ENCODE data around the gene KRTAP9-8.
"Not testable (repeated sequence)": the region's sequence is repeated elsewhere in the genome, so short reads cannot be mapped to it uniquely, and the experiment has no call there.

Gene KRTAP9-8

GRCh38 chr17:41255381-41256290 is 17.8 kb downstream of the KRTAP9-8 start, which contains the start of gene KRTAP9-9:
KRTAP9-9 (plus strand) TSS chr17:41255384.
- not testable (repeated sequence) for DNase-seq

GRCh38 chr17:41256291-41256685 is 18.5 kb downstream of the KRTAP9-8 start:
- no peak for DNase-seq

GRCh38 chr17:41258406-41258805 is 20.6 kb downstream of the KRTAP9-8 start:
- no peak for DNase-seq

- no peak for DNase-seq
Measured at GRCh38 chr17:41263212-41263611, 25.4 kb downstream of the KRTAP9-8 start.

GRCh38 chr17:41264599-41264998 is 26.8 kb downstream of the KRTAP9-8 start:
- no peak for DNase-seq

GRCh38 chr17:41265078-41265477 is 27.3 kb downstream of the KRTAP9-8 start, which contains the start of gene KRTAP9-6:
KRTAP9-6 (plus strand) TSS chr17:41265378; CDS start chr17:41265378, 0 bp downstream.
- no peak for DNase-seq

GRCh38 chr17:41267711-41268110 is 29.9 kb downstream of the KRTAP9-8 start:
- no peak for DNase-seq

- not testable (repeated sequence) for DNase-seq
Measured at GRCh38 chr17:41271323-41271722, 33.5 kb downstream of the KRTAP9-8 start.

- DNase-seq = no peak
Measured at GRCh38 chr17:41271858-41272257, 34.1 kb downstream of the KRTAP9-8 start.

- DNase-seq = not testable (repeated sequence)
Measured at GRCh38 chr17:41275648-41276190, 37.9 kb downstream of the KRTAP9-8 start, which contains the start of gene KRTAP9-7. KRTAP9-7 (plus strand) TSS chr17:41275698; CDS start chr17:41275698, 0 bp downstream.

- DNase-seq = no peak
Measured at GRCh38 chr17:41278176-41278955, 40.6 kb downstream of the KRTAP9-8 start.

GRCh38 chr17:41284043-41284442 is 46.2 kb downstream of the KRTAP9-8 start:
- no peak for DNase-seq

GRCh38 chr17:41284546-41284945 is 46.7 kb downstream of the KRTAP9-8 start:
- no peak for DNase-seq

GRCh38 chr17:41287050-41287449 is 49.3 kb downstream of the KRTAP9-8 start:
- DNase-seq = no peak
